Liver (tissue), 3 donors: ENCODE data around the gene TULP4.

Source experiments
- RAD21 ChIP-seq, 2 donors: IDR thresholded peaks; 2 replicates each; pipeline ENCODE4 v1.6.1; 2016; ENCODE audit warnings: antibody characterized with exemption in 2 of 2, mild to moderate bottlenecking in 2 of 2
- SP1 ChIP-seq: IDR thresholded peaks from 2 replicates; pipeline ENCODE4 v1.6.1; 2018; ENCODE audit warnings: antibody characterized with exemption, mild to moderate bottlenecking
- TF ChIP-seq, protein P1 (sequence below): fragments of 150-350 bp; IDR thresholded peaks from 2 replicates; pipeline ENCODE4 v1.5.1; 2017; ENCODE audit warnings: improper control_type of control experiment, low read depth, low read length; ENCODE audit not compliant: missing input control
- donor health status: healthy.
- donor health status: healthy.

- TF ChIP-seq, protein P1, sequence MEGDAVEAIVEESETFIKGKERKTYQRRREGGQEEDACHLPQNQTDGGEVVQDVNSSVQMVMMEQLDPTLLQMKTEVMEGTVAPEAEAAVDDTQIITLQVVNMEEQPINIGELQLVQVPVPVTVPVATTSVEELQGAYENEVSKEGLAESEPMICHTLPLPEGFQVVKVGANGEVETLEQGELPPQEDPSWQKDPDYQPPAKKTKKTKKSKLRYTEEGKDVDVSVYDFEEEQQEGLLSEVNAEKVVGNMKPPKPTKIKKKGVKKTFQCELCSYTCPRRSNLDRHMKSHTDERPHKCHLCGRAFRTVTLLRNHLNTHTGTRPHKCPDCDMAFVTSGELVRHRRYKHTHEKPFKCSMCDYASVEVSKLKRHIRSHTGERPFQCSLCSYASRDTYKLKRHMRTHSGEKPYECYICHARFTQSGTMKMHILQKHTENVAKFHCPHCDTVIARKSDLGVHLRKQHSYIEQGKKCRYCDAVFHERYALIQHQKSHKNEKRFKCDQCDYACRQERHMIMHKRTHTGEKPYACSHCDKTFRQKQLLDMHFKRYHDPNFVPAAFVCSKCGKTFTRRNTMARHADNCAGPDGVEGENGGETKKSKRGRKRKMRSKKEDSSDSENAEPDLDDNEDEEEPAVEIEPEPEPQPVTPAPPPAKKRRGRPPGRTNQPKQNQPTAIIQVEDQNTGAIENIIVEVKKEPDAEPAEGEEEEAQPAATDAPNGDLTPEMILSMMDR, result no peak
- TF ChIP-seq SP1 (no peak), RAD21 (IDR thresholded peaks at IDR 0.05) (no peak)
These were observed 107.2 kb downstream of the TULP4 start for GRCh38 chr6:158419339-158419909.
